SK-N-SH (cell line): ENCODE measurements around the gene OBSCN. TPM values are rescaled to one million over a fixed set of nuclear protein-coding genes. Genes with fewer than 3 reads are reported as not detected.

Experiments
- CTCF ChIA-PET: fragments of 300-600, 350-600 bp; formaldehyde crosslinking; extraction: SDS; loops from one replicate; lab custom pipeline; 2021; lab: Yijun Ruan, JAX
- POLR2A ChIA-PET: fragments of 350-600 bp; sonication (Branson Sonifier 250); formaldehyde crosslinking; extraction: SDS; loops from one replicate; lab custom pipeline; 2020; ENCODE audit warnings: antibody characterized with exemption, inconsistent platforms; lab: Yijun Ruan, JAX
- DNase-seq: peaks from one replicate; pipeline ENCODE4 v3.0.0; 2012
- H2AFZ ChIP-seq: fragments of 200-600 bp; sonication (generic); 2 replicates; pipeline ENCODE4 v1.8.1; 2016; ENCODE audit warnings: antibody characterized with exemption, mild to moderate bottlenecking, low read depth
- H3F3A ChIP-seq: fragments of 200-600 bp; sonication (generic); replicated peaks from 2 replicates; pipeline ENCODE3; 2016; ENCODE audit warnings: antibody characterized with exemption, mild to moderate bottlenecking; ENCODE audit not compliant: insufficient read depth
- H3K27ac ChIP-seq, 2 experiments: fragments of 200-500 bp in 1 of 2; fragments of 200-600 bp in 1 of 2; sonication (Bioruptor generic) in 1 of 2; sonication (generic), shearing (Covaris generic) in 1 of 2; 2 replicates each; pipeline versions ENCODE4 v1.5.1 to v1.6.1; 2014 to 2016; ENCODE audit warnings: low read depth in 2 of 2, inconsistent platforms in 1 of 2, low read length in 1 of 2, mild to moderate bottlenecking in 1 of 2, mixed read lengths in 1 of 2
- H3K27me3 ChIP-seq: fragments of 200-600 bp; sonication (generic), shearing (Covaris generic); 2 replicates; pipeline ENCODE4 v1.6.1; 2016; ENCODE audit warnings: mixed run types; ENCODE audit not compliant: insufficient read depth
- H3K36me3 ChIP-seq, 2 experiments: fragments of 200-500 bp in 1 of 2; fragments of 200-600 bp in 1 of 2; sonication (Bioruptor generic) in 1 of 2; sonication (generic) in 1 of 2; replicated peaks in 1 of 2; 2 replicates each; pipeline versions ENCODE3 to v1.5.1; 2014 to 2016; ENCODE audit warnings: low read length in 1 of 2, mild to moderate bottlenecking in 1 of 2; ENCODE audit not compliant: insufficient read depth in 2 of 2, control insufficient read depth in 1 of 2
- H3K4me1 ChIP-seq, 2 experiments: fragments of 200-500 bp in 1 of 2; fragments of 200-600 bp in 1 of 2; sonication (Bioruptor generic) in 1 of 2; sonication (generic), shearing (Covaris generic) in 1 of 2; 2 replicates each; pipeline versions ENCODE4 v1.5.1 to v1.6.1; 2014 to 2016; ENCODE audit warnings: low read depth in 1 of 2, low read length in 1 of 2, mixed run types in 1 of 2; ENCODE audit not compliant: insufficient read depth in 2 of 2, control insufficient read depth in 1 of 2
- H3K4me2 ChIP-seq: fragments of 200-600 bp; sonication (generic), shearing (Covaris generic); 2 replicates; pipeline ENCODE4 v1.6.1; 2017; ENCODE audit warnings: mixed run types
- H3K4me3 ChIP-seq, 2 experiments: fragments of 200-500 bp in 1 of 2; fragments of 200-600 bp in 1 of 2; sonication (Bioruptor generic) in 1 of 2; sonication (generic), shearing (Covaris generic) in 1 of 2; 2 replicates each; pipeline versions ENCODE4 v1.5.1 to v1.8.1; 2014 to 2016; ENCODE audit warnings: low read depth in 2 of 2, inconsistent platforms in 1 of 2, low read length in 1 of 2, mild to moderate bottlenecking in 1 of 2, mixed read lengths in 1 of 2, moderate library complexity in 1 of 2
- H3K79me2 ChIP-seq: fragments of 200-600 bp; sonication (generic); 2 replicates; pipeline ENCODE4 v1.8.1; 2017; ENCODE audit warnings: mild to moderate bottlenecking; ENCODE audit not compliant: insufficient read depth
- H3K9ac ChIP-seq: fragments of 200-600 bp; sonication (generic); 2 replicates; pipeline ENCODE4 v1.6.1; 2017; ENCODE audit warnings: mixed run types
- H3K9me2 ChIP-seq: fragments of 200-600 bp; sonication (generic); 2 replicates; pipeline ENCODE4 v1.6.1; 2017; ENCODE audit warnings: mixed run types
- H3K9me3 ChIP-seq: fragments of 200-600 bp; sonication (generic); 2 replicates; pipeline ENCODE4 v1.6.1; 2017; ENCODE audit warnings: mixed run types, mild to moderate bottlenecking, moderate library complexity
- H4K20me1 ChIP-seq: fragments of 200-600 bp; sonication (generic); 2 replicates; pipeline ENCODE4 v1.6.1; 2017; ENCODE audit warnings: mild to moderate bottlenecking, mixed run types; ENCODE audit not compliant: insufficient read depth
- CTCF ChIP-seq: fragments of 200-600 bp; sonication (generic); IDR thresholded peaks from 2 replicates; pipeline ENCODE4 v1.6.1; 2017; ENCODE audit warnings: antibody characterized with exemption, mild to moderate bottlenecking, moderate library complexity
- EZH2phosphoT487 ChIP-seq: fragments of 200-600 bp; sonication (generic); IDR thresholded peaks from 2 replicates; pipeline ENCODE4 v1.6.1; 2017; ENCODE audit warnings: low read depth, mixed run types, mild to moderate bottlenecking, antibody characterized with exemption, moderate library complexity, borderline replicate concordance
- FOSL2 ChIP-seq: IDR thresholded peaks from 2 replicates; pipeline ENCODE4 v1.4.0; 2012; ENCODE audit warnings: low read depth, mild to moderate bottlenecking, moderate library complexity, borderline replicate concordance
- FOXJ3 ChIP-seq: sonication (generic); formaldehyde crosslinking; IDR thresholded peaks from 2 replicates; pipeline ENCODE4 v1.5.1; 2020; ENCODE audit warnings: mild to moderate bottlenecking, missing genetic modification reagents
- FOXM1 ChIP-seq: IDR thresholded peaks from 2 replicates; pipeline ENCODE4 v1.4.0; 2012; ENCODE audit warnings: low read depth, mild to moderate bottlenecking
- IRF3 ChIP-seq: fragments of 150-350 bp; IDR thresholded peaks from 2 replicates; pipeline ENCODE4 v1.6.1; 2016; ENCODE audit warnings: mild to moderate bottlenecking, low read depth, low read length
- MEF2A ChIP-seq: IDR thresholded peaks from 2 replicates; pipeline ENCODE4 v1.4.0; 2012; ENCODE audit warnings: low read depth, borderline replicate concordance
- NRF1 ChIP-seq: IDR thresholded peaks from 2 replicates; pipeline ENCODE4 v1.6.1; 2012; ENCODE audit warnings: low read depth, mild to moderate bottlenecking, low read length
- PBX3 ChIP-seq: IDR thresholded peaks from 2 replicates; pipeline ENCODE4; 2012
- RAD21 ChIP-seq: IDR thresholded peaks from 2 replicates; pipeline ENCODE4 v1.6.1; 2012; ENCODE audit warnings: mild to moderate bottlenecking, low read length
- REST ChIP-seq: IDR thresholded peaks from 2 replicates; pipeline ENCODE4 v1.6.1; 2012; ENCODE audit warnings: mild to moderate bottlenecking, low read depth, low read length, moderate library complexity
- RXRA ChIP-seq: IDR thresholded peaks from 2 replicates; pipeline ENCODE4 v1.4.0; 2012; ENCODE audit warnings: low read depth, mild to moderate bottlenecking, borderline replicate concordance
- SIN3A ChIP-seq: IDR thresholded peaks from 2 replicates; pipeline ENCODE4 v1.6.1; 2012; ENCODE audit warnings: low read depth, mild to moderate bottlenecking, low read length, moderate library complexity, borderline replicate concordance
- SMC3 ChIP-seq: IDR thresholded peaks from 2 replicates; pipeline ENCODE4 v1.6.1; 2012; ENCODE audit warnings: low read depth, low read length, improper control_type of control experiment
- TEAD4 ChIP-seq: IDR thresholded peaks from 2 replicates; pipeline ENCODE4 v1.4.0; 2012; ENCODE audit warnings: mild to moderate bottlenecking, borderline replicate concordance; ENCODE audit not compliant: insufficient read depth
- YY1 ChIP-seq: IDR thresholded peaks from 2 replicates; pipeline ENCODE4 v1.4.0; 2012; ENCODE audit warnings: low read depth, mild to moderate bottlenecking
- WGBS: methylation state at CpG from one replicate; pipeline ENCODE4 v1.1.6; 2017; ENCODE audit warnings: low lambda C conversion rate; 5-methylcytosine and 5-hydroxymethylcytosine counted together
- polyA plus RNA-seq, 3 experiments: library from polyadenylated mRNA; depleted of rRNA; stranded (reverse); fragments of >200 nt; gene quantifications; 2 replicates each; pipeline ENCODE4 v1.2.3, GENCODE V29; 2012

The OBSCN gene
- polyA plus RNA-seq, 1 of the 3 experiments (the other 2 are of a cell fraction): 4.0 TPM

- Histone ChIP-seq H3K36me3 (no peaks in the 10 kb centered on the region), H3K9ac (no peak overlapping the region), H4K20me1 (no peaks in the 10 kb centered on the region), H3K27ac (no peak overlapping the region), H3F3A (no peaks in the 10 kb centered on the region), H3K79me2 (no peaks in the 10 kb centered on the region), H3K4me1 (no peaks in the 10 kb centered on the region), H2AFZ (no peak overlapping the region), H3K9me2 (no peaks in the 10 kb centered on the region), H3K9me3 (no peaks in the 10 kb centered on the region), H3K4me2 (no peak overlapping the region), H3K4me3 (no peak overlapping the region), H3K27me3 (no peaks in the 10 kb centered on the region)
- POLR2A ChIA-PET: no interaction called here
- no peak for DNase-seq
- CTCF ChIA-PET: no interaction called here
- 54% methylated on average over 4 of the region's 22 CpGs for WGBS
- TF ChIP-seq RXRA (no peak), YY1 (no peak), IRF3 (no peak), EZH2phosphoT487 (no peak), PBX3 (no peak)
These were observed 126.5 kb downstream of the OBSCN start for GRCh38 chr1:228334226-228334935.

- Histone ChIP-seq H4K20me1 (no peaks in the 10 kb centered on the region), H3K9me2 (no peaks in the 10 kb centered on the region), H3F3A (no peaks in the 10 kb centered on the region), H3K4me1 (no peaks in the 10 kb centered on the region), H3K4me2 (no peak overlapping the region), H3K36me3 (no peaks in the 10 kb centered on the region), H2AFZ (no peak overlapping the region), H3K4me3 (no peak overlapping the region), H3K9me3 (no peaks in the 10 kb centered on the region), H3K27ac (no peak overlapping the region), H3K9ac (no peak overlapping the region), H3K79me2 (no peaks in the 10 kb centered on the region), H3K27me3 (no peaks in the 10 kb centered on the region)
- 64% methylated on average over 3 of the region's 18 CpGs for WGBS
- POLR2A ChIA-PET: no interaction called here
- no peak for TF ChIP-seq TEAD4
- TF ChIP-seq FOXM1: no peak
- TF ChIP-seq CTCF: no peak
- TF ChIP-seq RAD21: no peak
- TF ChIP-seq RXRA: no peak
- no peak for TF ChIP-seq MEF2A
- no peak for TF ChIP-seq YY1
- no peak for TF ChIP-seq IRF3
- no peak for TF ChIP-seq SMC3
- no peak for TF ChIP-seq REST
- TF ChIP-seq SIN3A: no peak
- no peak for TF ChIP-seq FOXJ3 (CRISPR knock-in tag)
- no peak for TF ChIP-seq FOSL2
- no peak for TF ChIP-seq NRF1
- CTCF ChIA-PET: no interaction called here
- no peak for DNase-seq
These were observed 127.1 kb downstream of the OBSCN start for GRCh38 chr1:228334954-228335353.
